SIG-M5 treated with dmso at 0.1 percent for 504 hours (cell line): Measurements from ENCODE around the gene ASIC2.

ENCODE experiments used
- DNase-seq: peaks from one replicate; lab custom pipeline; 2025; ENCODE audit not compliant: unreplicated experiment; lab: John Stamatoyannopoulos, UW

ASIC2 gene

GRCh38 chr17:33207231-33207630 lies 85.9 kb downstream of the ASIC2 start:
- no peak for DNase-seq

GRCh38 chr17:33205552-33205951 lies 87.5 kb downstream of the ASIC2 start:
- no peak for DNase-seq

GRCh38 chr17:33204701-33205100 lies 88.4 kb downstream of the ASIC2 start:
- DNase-seq, result no peak

GRCh38 chr17:33204156-33204555 lies 88.9 kb downstream of the ASIC2 start:
- no peak for DNase-seq

GRCh38 chr17:33202796-33203495 lies 90.1 kb downstream of the ASIC2 start:
- DNase-seq, result no peak

- no peak for DNase-seq
Observed at GRCh38 chr17:33202021-33202420, 91.1 kb downstream of the ASIC2 start.

- no peak for DNase-seq
Observed at GRCh38 chr17:33201283-33201682, 91.8 kb downstream of the ASIC2 start.

GRCh38 chr17:33200587-33200986 lies 92.5 kb downstream of the ASIC2 start:
- no peak for DNase-seq

- no peak for DNase-seq
Observed at GRCh38 chr17:33199571-33200510, 93.3 kb downstream of the ASIC2 start.

- DNase-seq, result no peak
Observed at GRCh38 chr17:33198954-33199353, 94.1 kb downstream of the ASIC2 start.

GRCh38 chr17:33197342-33197741 lies 95.8 kb downstream of the ASIC2 start:
- no peak for DNase-seq

GRCh38 chr17:33196883-33197282 lies 96.2 kb downstream of the ASIC2 start:
- DNase-seq, result no peak

GRCh38 chr17:33192951-33193911 lies 99.9 kb downstream of the ASIC2 start:
- DNase-seq, result no peak

- no peak for DNase-seq
Observed at GRCh38 chr17:33183487-33184026, 109.5 kb downstream of the ASIC2 start.

GRCh38 chr17:33179151-33179550 lies 113.9 kb downstream of the ASIC2 start:
- DNase-seq, result no peak

- DNase-seq, result no peak
Observed at GRCh38 chr17:33178681-33179080, 114.4 kb downstream of the ASIC2 start.

- no peak for DNase-seq
Observed at GRCh38 chr17:33175562-33175961, 117.5 kb downstream of the ASIC2 start.

- DNase-seq, result no peak
Observed at GRCh38 chr17:33171931-33172330, 121.2 kb downstream of the ASIC2 start.

- no peak for DNase-seq
Observed at GRCh38 chr17:33169580-33170285, 123.4 kb downstream of the ASIC2 start.

- no peak for DNase-seq
Observed at GRCh38 chr17:33167736-33168135, 125.4 kb downstream of the ASIC2 start.
